HuH-7 (cell line): ENCODE results near the gene COMMD7.
A peak's percentile ranks its signal among the peaks of the same experiment; 100 is the strongest.

Experiments used
- DNase-seq: peaks from one replicate; pipeline ENCODE4 v3.0.0; 2011; ENCODE audit warnings: low spot score

The COMMD7 gene

DNA sequence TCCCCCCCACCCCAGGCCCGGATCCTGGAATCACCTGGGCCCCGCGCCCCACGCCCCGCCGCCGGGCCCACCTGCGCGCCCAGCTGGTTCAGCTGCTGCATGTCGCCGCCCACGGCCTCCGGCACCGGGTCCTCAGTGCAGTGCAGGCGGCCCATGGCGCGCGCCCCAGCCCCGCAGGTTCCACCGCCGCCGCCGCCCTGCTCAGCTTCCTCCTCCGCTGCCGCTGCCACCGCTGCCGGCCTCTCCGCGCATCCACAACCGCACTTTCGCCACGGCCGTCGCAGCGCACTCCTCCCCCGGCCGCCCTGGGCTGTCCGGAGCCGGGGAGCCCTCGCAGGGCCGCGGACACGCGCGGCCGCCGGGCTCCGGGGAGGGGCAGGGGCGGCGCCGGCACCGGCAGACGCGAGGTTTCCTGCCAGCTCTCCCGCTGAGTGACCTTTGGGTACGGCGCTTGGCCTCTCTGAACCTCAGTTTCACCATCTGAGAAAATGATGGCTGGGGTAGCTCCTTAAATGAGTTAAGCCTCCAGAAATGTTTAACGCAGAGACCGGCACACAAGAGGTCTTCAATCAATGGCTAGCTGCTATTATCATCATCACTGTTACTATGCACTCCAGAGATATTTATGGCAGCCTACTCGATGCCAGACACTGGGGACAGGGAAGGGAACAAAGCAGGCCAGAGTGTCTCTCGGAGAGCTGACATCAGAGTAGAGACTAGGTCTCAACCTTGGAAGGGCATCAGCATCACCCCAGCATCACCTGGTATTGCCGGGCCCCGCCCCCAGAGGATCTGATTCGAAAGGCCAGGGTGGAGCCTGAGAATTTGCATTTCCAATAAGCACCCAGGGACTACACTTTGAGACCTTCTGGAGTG lies at the start of gene COMMD7:
Gene COMMD7 (minus strand): TSS at position 231 of the 876 bp plus-strand sequence. CDS start 76 bp downstream, at position 155.
- peak; percentile 60 for DNase-seq

DNA sequence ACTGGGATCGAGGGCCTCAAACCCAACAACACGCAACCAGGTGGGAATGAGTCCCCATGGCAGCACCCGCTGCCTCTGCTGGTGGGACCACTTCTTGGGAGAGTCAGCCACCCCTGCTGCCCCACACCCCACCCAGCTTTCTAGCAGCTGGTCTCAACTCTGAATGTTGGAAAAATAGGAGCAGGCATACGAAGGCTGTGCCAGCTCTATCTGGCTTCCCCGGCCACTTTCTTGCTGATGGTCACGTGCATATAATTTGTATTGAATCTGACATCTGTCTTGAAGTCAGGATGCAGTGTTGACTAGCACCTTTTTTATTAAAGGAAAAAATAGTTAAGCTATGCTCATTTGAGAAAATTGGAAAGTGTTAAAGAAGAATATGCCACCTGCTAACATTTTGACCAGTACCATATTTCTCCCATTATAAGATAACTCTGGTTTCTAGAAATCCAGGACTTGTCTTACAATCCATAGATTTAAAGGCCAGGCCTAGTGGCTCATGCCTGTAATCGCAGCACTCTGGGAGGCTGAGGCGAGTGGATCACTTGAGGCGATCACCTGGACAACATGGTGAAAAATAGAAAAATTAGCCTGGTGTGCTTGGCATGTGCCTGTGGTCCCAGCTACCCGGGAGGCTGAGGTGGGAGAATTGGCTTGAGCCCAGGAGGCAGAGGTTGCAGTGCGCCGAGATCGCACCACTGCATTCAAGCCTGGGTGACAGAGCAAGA lies 49.6 kb upstream of the COMMD7 start:
- DNase-seq, result no peak

DNA sequence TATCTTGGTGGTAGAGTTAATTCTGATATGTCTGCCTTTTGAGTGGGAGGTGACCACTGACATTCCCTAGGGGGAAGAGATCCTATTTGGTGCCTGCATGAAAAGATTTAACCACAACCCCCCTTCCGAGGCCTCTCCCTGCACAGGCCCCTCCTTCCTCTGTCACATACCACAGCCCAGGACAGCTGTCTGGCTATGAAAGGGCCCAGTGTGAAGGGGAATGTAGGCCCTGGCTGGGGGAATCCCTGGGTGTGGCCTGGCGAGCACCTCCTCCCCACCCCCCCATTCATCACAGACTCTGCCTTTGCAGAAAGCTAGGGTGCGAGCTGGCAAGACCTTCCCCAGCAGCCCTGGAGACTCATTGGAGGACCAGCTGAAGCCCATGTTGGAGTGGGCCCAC lies 49.0 kb upstream of the COMMD7 start:
- peak; percentile 44 for DNase-seq

DNA sequence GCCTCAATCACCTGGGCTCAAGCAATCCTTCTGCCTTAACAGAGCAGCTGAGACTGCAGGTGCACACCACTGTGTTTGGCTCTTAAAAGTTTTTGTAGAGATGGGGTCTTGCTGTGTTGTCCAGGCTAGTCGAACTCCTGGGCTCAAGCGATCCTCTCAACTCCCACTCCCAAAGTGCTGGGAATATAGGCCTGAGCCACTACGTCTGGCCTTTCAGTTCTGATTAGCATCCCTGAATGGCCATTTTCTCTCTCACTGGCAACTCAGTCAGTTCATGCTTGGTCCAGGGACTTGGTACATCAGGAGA lies 47.4 kb upstream of the COMMD7 start:
- DNase-seq, result no peak

DNA sequence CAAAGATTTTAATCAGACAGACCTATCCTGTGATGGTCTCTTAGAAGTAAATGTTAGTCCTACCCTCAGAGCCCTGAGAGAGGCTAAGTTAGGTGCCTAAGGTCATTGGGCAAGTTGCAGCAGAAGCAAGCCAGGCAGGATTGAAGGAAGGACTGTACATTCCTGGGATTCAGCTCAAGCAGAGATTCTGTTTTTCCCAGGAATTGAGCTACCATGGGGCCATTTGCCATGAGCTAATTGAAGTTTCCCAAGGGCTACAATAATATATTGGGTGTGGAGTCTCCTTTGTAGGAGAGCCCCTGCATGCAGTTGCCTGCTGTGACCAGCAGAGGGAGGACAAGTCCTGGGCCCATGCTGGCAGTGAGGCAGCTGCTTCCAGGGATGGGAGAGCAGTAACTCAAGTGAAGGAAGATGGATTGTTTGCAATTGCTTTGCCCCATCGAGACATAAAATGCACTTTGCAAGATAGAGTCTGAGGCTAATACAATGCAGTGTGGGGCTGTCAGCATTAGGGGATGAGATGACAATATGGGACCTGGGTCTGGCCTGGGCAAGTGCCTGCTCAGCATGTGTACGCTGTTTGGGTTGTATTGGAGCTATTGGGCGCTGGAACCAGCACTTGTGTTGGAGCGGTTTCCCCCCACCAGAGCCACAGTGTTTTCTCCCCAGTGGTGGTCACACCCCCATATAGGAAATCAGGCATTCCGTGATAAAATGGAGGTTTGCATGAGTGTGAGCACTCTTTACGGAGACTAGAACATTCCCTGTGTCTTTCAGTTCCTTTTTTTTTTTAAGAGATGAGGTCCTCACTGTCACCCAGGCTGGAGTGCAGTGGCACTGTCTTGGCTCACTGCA lies 46.9 kb upstream of the COMMD7 start:
- DNase-seq, result peak; percentile 98

DNA sequence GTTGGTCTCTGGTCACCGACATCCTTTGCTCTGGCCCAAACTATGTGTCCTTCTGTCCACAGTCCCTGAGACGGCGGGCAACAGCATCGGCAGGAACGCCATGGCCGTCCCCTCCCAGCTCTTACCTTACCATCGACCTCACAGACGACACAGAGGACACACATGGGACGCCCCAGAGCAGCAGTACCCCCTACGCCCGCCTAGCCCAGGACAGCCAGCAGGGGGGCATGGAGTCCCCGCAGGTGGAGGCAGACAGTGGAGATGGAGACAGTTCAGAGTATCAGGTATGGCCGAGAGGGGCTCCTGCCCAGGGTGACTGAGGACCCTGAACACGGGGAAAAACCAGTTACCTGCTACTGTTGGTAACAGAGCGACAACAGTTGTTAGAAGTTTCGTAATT lies 43.9 kb upstream of the COMMD7 start:
- no peak for DNase-seq

DNA sequence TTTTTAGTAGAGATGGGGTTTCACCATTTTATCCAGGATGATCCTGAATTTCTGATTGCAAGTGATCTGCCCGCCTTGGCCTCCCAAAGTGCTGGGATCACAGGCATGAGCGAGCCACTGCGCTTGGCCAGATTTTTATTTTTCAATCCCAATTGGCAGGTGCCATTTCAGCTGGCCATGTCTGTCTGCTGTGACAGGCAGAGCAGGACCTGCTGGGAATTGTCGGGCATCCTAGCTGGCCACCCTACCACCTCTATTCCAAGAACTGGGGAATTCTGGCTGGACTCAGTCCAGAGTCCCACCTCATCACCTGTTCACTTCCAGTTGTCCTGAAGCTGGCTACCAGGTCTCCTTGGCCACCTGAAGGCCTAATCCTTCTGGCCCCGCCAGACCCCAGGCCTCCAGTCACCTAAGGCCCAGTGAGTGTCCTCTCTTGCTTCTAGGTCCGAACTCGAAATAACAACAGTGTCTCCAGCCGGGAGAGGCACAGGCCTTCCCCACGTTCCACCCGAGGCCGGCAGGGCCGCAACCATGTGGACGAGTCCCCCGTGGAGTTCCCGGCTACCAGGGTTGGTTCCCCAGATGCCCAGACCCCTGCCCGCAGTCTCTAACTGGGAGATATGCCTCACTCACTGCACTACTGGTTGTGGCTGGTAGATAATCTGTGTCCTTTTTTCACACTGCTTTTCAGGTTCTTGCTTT lies 42.9 kb upstream of the COMMD7 start:
- DNase-seq, result no peak

DNA sequence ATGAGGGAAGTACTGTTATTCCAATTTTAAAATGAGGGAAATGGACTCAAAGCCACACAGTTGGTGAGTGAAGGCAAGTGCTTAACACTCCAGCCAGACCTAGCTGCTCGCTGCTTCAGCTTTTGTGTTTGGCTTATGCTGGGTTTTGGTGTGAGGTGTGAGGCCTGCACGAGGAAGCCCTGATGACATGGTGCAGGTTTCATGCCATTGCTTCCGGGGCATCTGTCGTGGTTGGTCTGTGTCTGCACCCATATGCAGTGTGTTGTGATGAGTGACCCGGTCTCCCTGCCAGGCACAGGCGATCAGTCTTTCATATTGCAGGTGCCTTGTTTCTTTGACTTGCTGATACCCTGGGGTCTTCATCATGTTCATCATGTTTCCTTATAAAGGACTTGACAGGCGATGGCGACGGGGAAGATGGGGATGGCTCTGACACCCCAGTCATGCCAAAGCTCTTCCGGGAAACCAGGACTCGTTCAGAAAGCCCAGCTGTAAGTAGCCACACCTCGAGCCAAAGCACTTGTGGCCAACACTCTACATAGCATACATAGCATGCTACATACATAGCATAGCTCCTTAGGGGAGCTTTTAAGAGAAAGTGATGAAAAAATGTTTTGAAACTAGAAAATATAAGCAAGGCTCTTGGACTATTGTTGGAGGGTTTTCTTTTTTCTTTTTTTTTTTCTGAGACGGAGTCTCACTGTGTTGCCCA lies 41.3 kb upstream of the COMMD7 start:
- DNase-seq, result no peak

DNA sequence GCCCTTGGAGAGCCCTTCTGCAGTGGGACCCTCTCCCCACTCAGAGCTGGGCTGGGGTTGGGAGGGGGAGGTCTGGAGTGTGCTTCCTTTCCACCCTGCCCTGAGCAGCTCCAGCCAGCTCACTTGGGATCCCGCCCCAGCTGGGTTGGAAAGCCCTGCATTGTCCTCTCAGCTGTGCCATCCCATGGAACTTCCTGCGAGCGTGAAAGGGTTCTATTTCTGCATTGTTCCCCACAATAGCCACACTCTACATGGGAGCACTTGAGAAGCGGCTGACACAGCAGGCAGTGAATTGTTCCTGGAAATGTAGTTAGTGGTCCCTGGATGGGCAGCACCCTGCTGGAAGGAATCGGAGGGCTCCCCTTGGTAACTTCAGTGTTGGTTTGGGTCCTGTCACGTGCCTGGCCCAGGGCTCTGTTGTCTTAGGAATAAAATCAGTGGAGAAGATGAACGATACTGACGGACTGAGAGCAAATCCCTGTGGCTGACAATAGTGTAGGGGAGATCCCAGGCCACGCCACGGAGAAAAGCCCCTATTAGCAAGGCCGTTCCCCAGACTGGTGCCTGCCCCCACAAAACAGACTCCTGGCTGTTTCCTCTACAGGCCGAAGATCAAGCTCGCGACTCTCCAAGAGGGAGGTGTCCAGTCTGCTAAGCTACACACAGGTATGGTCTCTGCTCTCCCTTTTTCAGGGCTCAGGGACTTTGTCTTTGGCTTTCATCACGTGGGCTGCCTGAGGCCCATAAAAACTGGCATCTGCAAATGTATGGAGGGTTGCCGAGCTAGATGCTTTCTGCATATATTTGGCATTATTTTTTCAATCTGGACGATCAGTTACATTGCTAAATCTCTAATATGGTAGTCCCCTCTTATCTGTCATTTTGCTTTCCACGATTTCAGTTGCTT lies 37.7 kb upstream of the COMMD7 start:
- no peak for DNase-seq

DNA sequence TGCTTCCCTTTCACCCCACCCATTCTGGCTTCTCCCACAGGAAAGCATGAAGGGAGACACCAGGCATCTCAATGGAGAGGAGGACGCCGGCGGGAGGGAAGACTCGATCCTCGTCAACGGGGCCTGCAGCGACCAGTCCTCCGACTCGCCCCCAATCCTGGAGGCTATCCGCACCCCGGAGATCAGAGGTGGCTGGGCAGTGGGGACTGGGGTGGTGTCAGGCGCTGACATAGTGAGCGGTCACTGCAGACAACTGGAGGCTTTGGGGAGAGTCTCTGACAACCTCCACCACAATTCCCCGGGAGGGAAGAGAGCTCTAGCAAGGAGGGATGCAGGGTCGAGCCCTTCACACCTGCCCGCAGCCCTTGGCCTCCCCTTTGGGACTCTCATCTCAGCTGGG lies 37.0 kb upstream of the COMMD7 start:
- no peak for DNase-seq

DNA sequence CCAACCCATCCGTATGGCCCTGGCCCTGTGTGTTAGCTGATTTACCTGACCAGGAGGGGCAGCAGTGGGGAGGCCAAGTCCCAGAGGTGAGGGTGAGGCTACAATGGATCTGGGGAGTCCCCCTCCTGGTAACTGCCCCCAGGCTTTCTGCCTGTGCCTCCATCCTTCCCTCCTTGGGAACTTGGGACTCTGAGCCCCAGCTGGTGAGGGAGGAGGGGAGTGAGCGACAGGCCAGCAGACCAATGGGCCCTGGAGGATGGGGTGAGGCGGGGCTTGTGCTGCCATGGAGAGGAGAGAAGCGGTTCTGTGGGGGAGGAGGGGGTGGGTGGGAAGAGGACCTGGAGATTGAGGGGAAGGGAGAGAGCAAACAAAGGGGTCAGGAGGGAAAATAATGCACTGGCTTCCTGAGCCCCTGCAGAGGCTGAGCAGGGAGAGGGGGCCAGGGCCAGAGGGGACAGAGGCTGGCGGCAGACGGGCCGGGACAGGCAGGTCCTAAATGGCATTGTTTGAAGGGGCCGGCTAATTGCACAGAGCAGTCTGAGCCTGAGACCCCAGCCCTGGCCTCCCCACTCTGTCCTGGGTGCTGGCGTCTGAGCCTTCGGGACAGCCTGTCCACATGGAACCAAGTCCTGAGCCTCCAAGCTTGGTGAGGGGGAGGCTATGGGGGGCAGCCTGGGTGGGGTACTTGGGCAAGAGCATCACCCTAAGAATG lies 36.4 kb upstream of the COMMD7 start:
- DNase-seq, result no peak

DNA sequence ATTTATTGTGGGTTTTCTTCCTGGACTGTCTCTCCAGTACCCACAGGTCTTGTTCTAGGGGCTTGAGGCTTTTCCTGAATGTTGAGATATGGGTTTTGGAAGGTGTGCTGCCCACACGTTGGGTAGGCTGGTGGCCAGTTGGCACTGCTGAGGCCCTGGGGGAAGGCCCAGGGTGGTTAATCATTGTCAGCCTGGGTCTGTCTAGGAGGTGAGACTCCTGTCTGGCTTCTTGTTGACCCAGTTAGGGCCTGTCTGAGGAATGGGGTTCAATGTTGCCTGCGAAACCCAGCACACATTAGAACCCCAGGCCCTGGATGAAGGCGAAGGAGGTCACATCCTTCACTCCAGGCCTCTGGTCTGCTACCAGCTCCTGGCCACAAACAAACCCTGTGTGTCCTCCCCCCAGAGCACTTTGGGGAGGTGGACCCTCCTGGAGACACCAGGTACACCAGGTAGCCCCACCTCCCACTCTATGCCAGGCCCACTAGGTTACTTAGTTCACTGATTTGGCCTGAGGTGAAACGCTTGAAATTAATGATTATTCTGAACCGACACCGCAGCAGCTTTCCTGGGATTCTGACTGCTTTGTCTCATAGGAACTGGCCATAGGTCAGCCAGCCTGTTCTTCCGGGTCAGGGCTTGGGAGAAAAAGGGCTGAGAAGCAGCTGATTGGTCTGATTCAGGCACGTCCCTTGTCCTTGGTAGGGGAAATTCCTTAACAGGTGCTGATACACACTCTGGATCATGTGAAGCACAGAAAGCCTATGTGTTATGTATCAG lies 34.1 kb upstream of the COMMD7 start:
- DNase-seq, result no peak

DNA sequence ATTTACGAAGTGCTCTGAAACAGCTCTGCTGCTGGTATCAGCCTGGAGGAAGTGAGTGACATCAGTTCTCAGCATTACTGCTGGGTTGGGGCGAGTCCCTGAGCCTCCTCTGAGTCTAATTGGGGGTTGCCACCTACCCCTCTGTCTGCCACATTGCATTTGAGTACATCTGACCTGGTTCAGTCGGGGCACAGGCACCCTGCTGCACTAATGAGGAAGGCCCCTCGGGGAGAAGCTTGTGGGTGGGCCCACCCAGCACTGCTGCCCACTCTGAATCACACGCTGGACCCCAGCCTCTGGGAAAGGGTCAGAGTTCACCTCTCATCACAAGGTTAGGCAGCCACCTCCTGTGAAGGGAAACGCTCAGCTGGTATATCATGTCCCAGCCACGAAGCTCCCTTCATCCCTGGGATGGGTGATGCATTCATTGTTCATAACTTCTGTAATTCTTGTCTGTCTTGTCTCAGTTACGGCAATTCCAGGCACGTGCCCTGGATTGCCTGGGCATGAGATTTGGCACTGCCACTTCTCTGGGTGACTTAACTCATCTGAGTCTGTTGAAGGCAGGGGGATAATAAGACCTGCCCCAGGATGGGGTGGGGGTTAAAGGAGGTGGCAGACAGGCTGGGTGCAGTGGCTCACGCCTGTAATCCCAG lies 32.2 kb upstream of the COMMD7 start:
- no peak for DNase-seq

DNA sequence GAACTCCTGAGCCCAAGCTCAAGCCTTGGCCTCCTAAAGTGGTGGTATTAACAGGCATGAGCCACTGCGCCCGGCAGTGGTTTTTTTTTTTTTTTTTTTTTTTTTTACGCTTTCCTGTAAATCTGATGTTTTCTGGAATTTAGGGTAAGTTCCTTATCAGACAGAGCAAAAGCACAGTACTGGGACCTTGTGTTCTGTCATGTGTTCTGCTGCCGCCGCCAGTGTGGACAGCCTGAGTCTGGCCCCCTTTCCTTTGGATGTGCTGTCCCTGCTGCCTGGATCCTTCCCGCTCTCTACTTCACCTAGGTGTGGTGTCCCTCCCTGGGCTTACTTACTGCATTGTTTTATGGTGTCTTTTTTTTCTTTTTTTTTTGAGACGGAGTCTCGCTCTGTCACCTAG lies 30.6 kb upstream of the COMMD7 start:
- no peak for DNase-seq

DNA sequence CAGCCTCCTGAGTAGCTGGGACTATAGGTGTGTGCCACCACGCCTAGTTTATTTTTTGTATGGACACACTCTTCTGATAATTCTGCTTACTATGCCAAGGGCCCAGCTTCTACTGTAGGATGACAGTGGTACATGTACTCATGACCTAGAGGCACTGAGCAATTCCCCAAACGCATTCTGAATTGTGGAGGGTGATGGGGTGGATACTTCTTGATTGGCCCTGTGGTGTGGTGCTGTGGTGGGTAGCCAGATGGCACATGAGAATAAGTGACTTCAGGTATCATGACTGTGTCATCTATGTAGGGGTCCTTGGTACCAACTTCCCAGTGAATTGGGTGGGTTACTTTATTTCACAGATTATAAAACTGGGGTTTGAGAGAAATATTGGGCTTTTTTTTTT lies 30.0 kb upstream of the COMMD7 start:
- no peak for DNase-seq

DNA sequence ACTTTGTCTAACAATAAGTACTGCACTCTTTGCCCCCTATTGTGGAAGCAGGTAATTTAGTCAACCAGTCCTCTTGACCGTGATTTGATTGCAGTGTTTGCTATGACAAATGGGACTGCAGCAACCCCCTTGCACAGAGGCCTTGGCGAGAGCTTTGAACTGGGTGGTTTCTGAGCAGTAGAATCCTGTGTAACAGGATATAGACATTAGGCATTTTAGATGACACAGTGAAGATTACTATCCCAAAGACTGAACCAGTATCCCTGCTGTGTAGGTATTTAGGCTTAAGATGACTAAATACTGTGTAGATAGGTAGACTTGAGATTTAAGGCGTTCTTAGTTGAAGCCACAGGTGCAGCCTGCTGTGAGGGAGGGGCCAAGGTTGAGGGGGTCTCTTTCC lies 28.8 kb upstream of the COMMD7 start:
- no peak for DNase-seq

DNA sequence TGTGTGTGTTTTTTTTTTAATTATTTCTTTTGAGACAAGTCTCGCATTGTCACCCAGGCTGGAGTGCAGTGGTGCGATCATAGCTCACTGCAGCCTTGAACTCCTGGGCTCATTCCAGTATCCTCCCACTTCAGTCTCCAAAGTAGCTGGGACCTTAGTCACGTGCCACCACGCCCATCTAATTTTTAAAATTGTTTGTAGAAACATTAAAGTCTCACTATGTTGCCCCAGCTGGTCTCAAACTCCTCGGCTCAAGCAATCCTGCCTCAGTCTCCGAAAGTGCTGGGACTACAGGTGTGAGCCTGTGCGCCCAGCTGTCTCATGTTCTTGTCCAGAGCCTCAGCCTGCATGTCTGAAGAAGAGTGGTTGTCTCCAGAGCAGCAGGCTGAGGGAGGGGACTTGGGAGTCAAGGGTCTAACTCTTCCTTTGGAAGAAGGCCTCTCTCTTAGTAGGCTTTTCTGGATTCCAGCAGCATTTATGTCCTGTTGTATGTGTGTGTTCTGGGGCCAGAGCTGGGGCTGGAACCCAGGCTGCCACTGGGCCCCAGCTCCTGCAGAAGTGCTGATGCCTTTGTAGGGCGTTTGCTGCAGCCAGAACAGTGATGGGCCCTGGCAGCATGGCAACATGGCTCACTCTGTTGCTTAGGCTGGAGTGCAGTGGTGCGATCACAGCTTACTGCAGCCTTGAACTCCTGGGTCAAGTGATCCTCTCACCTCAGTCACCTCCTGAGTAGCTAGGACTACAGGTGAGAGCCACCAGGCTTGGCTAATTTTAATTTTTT lies 24.3 kb upstream of the COMMD7 start:
- DNase-seq, result no peak
